HEK293 (cell line): Measurements from ENCODE around the gene ITGA3.

Source experiments
- AEBP2 ChIP-seq: fragments of 450-650 bp; formaldehyde crosslinking; IDR thresholded peaks from 2 replicates; pipeline ENCODE4 v1.5.1; 2016; ENCODE audit warnings: missing biosample characterization, missing genetic modification characterization, borderline replicate concordance
- FEZF1 ChIP-seq: fragments of 450-650 bp; formaldehyde crosslinking; IDR thresholded peaks from 2 replicates; pipeline ENCODE4 v1.5.1; 2016; ENCODE audit warnings: missing biosample characterization, missing genetic modification characterization
- HOXC10 ChIP-seq: sonication (generic); formaldehyde crosslinking; IDR thresholded peaks from 2 replicates; pipeline ENCODE4 v1.8.1; 2023; ENCODE audit warnings: mild to moderate bottlenecking, missing genetic modification reagents
- KLF10 ChIP-seq: fragments of 450-650 bp; IDR thresholded peaks from 2 replicates; pipeline ENCODE4 v1.5.1; 2018; ENCODE audit warnings: missing biosample characterization, mild to moderate bottlenecking, missing genetic modification characterization
- KLF17 ChIP-seq: fragments of 450-650 bp; formaldehyde crosslinking; IDR thresholded peaks from 2 replicates; pipeline ENCODE4 v1.5.1; 2016; ENCODE audit warnings: missing biosample characterization, missing genetic modification characterization
- SP2 ChIP-seq: fragments of 450-650 bp; formaldehyde crosslinking; IDR thresholded peaks from 2 replicates; pipeline ENCODE4 v1.5.1; 2016; ENCODE audit warnings: missing biosample characterization, missing genetic modification characterization
- ZBTB1 ChIP-seq: fragments of 450-650 bp; formaldehyde crosslinking; IDR thresholded peaks from 2 replicates; pipeline ENCODE4 v1.5.1; 2016; ENCODE audit warnings: missing biosample characterization, missing genetic modification characterization
- ZBTB21 ChIP-seq: fragments of 450-650 bp; formaldehyde crosslinking; IDR thresholded peaks from 2 replicates; pipeline ENCODE4 v1.5.1; 2017; ENCODE audit warnings: missing biosample characterization, missing genetic modification characterization
- ZBTB48 ChIP-seq: fragments of 450-650 bp; formaldehyde crosslinking; IDR thresholded peaks from 2 replicates; pipeline ENCODE4 v1.5.1; 2016; ENCODE audit warnings: missing biosample characterization, missing genetic modification characterization
- ZNF157 ChIP-seq: fragments of 450-650 bp; formaldehyde crosslinking; IDR thresholded peaks from 2 replicates; pipeline ENCODE4 v1.5.1; 2016; ENCODE audit warnings: missing biosample characterization, missing genetic modification characterization
- ZNF239 ChIP-seq: fragments of 450-650 bp; formaldehyde crosslinking; IDR thresholded peaks from 2 replicates; pipeline ENCODE4 v1.5.1; 2016; ENCODE audit warnings: missing biosample characterization, missing genetic modification characterization
- ZNF292 ChIP-seq: fragments of 450-650 bp; formaldehyde crosslinking; IDR thresholded peaks from 2 replicates; pipeline ENCODE4 v1.5.1; 2016; ENCODE audit warnings: low read depth, missing biosample characterization, missing genetic modification characterization, borderline replicate concordance
- ZNF37A ChIP-seq: fragments of 450-650 bp; IDR thresholded peaks from 2 replicates; pipeline ENCODE4 v1.5.1; 2018; ENCODE audit warnings: missing biosample characterization, missing genetic modification characterization
- ZNF391 ChIP-seq: fragments of 450-650 bp; formaldehyde crosslinking; IDR thresholded peaks from 2 replicates; pipeline ENCODE4 v1.5.1; 2016; ENCODE audit warnings: low read depth, missing biosample characterization, missing genetic modification characterization, borderline replicate concordance
- ZNF423 ChIP-seq: fragments of 450-650 bp; formaldehyde crosslinking; IDR thresholded peaks from 2 replicates; pipeline ENCODE4 v1.5.1; 2016; ENCODE audit warnings: missing biosample characterization, missing genetic modification characterization
- ZNF548 ChIP-seq: fragments of 450-650 bp; formaldehyde crosslinking; IDR thresholded peaks from 2 replicates; pipeline ENCODE4 v1.5.1; 2016; ENCODE audit warnings: missing biosample characterization, missing genetic modification characterization
- ZNF561 ChIP-seq: fragments of 450-650 bp; IDR thresholded peaks from 2 replicates; pipeline ENCODE4 v1.5.1; 2018; ENCODE audit warnings: missing biosample characterization, missing genetic modification characterization, borderline replicate concordance
- ZNF639 ChIP-seq: fragments of 450-650 bp; formaldehyde crosslinking; IDR thresholded peaks from 2 replicates; pipeline ENCODE4 v1.5.1; 2016; ENCODE audit warnings: missing biosample characterization, missing genetic modification characterization
- ZNF704 ChIP-seq: fragments of 450-650 bp; formaldehyde crosslinking; IDR thresholded peaks from 2 replicates; pipeline ENCODE4 v1.5.1; 2016; ENCODE audit warnings: missing biosample characterization, missing genetic modification characterization
- ZNF707 ChIP-seq: fragments of 450-650 bp; formaldehyde crosslinking; IDR thresholded peaks from 2 replicates; pipeline ENCODE4 v1.5.1; 2016; ENCODE audit warnings: missing biosample characterization, missing genetic modification characterization
- ZNF776 ChIP-seq: fragments of 450-650 bp; formaldehyde crosslinking; IDR thresholded peaks from 2 replicates; pipeline ENCODE4 v1.5.0; 2017; ENCODE audit warnings: missing biosample characterization, missing genetic modification characterization, borderline replicate concordance
- ZSCAN5A ChIP-seq: fragments of 450-650 bp; formaldehyde crosslinking; IDR thresholded peaks from 2 replicates; pipeline ENCODE4 v1.5.1; 2016; ENCODE audit warnings: missing biosample characterization, missing genetic modification characterization
- TF ChIP-seq, protein P1 (sequence below): fragments of 450-650 bp; formaldehyde crosslinking; IDR thresholded peaks from 2 replicates; pipeline ENCODE4 v1.5.1; 2016; ENCODE audit warnings: missing biosample characterization, missing genetic modification characterization
- TF ChIP-seq, protein P2 (sequence below): fragments of 450-650 bp; formaldehyde crosslinking; IDR thresholded peaks from 2 replicates; pipeline ENCODE4 v1.5.1; 2016; ENCODE audit warnings: missing biosample characterization, missing genetic modification characterization
- TF ChIP-seq, protein P3 (sequence below): fragments of 450-650 bp; formaldehyde crosslinking; IDR thresholded peaks from 2 replicates; pipeline ENCODE4 v1.5.1; 2017; ENCODE audit warnings: missing biosample characterization, missing genetic modification characterization

ITGA3 gene

GRCh38 chr17:50094753-50095619 lies 39.1 kb downstream of the ITGA3 start, which contains the start of gene PDK2 (continued):
- no peak for TF ChIP-seq ZNF776 (tag by site-specific recombination)
- 0 out of 2 replicates have a peak, but pooled peaks have one; percentile 60 for TF ChIP-seq ZNF561 (tag by site-specific recombination)
- peak; percentile 78 for TF ChIP-seq ZBTB48 (tag by site-specific recombination)
- no peak; the same call in 1 of the 2 replicates for TF ChIP-seq KLF10 (tag by site-specific recombination)
- no peak for TF ChIP-seq FEZF1 (tag by site-specific recombination)
- no peak for TF ChIP-seq ZNF37A
- TF ChIP-seq ZBTB1 (tag by site-specific recombination), result no peak
- TF ChIP-seq ZNF548 (tag by site-specific recombination), result no peak
- peak; percentile 84; the same call in 1 of the 2 replicates for TF ChIP-seq ZSCAN5A (tag by site-specific recombination)
- TF ChIP-seq ZNF423, result no peak
- peak; percentile 99 for TF ChIP-seq ZNF704 (tag by site-specific recombination)
- no peak for TF ChIP-seq ZBTB21 (tag by site-specific recombination)
- TF ChIP-seq ZNF239 (tag by site-specific recombination), result no peak
- no peak for TF ChIP-seq HOXC10 (CRISPR knock-in tag)
- no peak for TF ChIP-seq ZNF292 (tag by site-specific recombination)
- TF ChIP-seq AEBP2 (tag by site-specific recombination), result no peak
- TF ChIP-seq, protein P1, sequence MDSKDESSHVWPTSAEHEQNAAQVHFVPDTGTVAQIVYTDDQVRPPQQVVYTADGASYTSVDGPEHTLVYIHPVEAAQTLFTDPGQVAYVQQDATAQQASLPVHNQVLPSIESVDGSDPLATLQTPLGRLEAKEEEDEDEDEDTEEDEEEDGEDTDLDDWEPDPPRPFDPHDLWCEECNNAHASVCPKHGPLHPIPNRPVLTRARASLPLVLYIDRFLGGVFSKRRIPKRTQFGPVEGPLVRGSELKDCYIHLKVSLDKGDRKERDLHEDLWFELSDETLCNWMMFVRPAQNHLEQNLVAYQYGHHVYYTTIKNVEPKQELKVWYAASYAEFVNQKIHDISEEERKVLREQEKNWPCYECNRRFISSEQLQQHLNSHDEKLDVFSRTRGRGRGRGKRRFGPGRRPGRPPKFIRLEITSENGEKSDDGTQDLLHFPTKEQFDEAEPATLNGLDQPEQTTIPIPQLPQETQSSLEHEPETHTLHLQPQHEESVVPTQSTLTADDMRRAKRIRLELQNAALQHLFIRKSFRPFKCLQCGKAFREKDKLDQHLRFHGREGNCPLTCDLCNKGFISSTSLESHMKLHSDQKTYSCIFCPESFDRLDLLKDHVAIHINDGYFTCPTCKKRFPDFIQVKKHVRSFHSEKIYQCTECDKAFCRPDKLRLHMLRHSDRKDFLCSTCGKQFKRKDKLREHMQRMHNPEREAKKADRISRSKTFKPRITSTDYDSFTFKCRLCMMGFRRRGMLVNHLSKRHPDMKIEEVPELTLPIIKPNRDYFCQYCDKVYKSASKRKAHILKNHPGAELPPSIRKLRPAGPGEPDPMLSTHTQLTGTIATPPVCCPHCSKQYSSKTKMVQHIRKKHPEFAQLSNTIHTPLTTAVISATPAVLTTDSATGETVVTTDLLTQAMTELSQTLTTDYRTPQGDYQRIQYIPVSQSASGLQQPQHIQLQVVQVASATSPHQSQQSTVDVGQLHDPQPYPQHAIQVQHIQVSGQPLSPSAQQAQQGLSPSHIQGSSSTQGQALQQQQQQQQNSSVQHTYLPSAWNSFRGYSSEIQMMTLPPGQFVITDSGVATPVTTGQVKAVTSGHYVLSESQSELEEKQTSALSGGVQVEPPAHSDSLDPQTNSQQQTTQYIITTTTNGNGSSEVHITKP, result peak; percentile 99
- TF ChIP-seq, protein P2, sequence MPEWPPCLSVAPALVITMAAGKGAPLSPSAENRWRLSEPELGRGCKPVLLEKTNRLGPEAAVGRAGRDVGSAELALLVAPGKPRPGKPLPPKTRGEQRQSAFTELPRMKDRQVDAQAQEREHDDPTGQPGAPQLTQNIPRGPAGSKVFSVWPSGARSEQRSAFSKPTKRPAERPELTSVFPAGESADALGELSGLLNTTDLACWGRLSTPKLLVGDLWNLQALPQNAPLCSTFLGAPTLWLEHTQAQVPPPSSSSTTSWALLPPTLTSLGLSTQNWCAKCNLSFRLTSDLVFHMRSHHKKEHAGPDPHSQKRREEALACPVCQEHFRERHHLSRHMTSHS (tag by site-specific recombination), result no peak
- TF ChIP-seq KLF17 (tag by site-specific recombination), result peak; percentile 70
- peak; percentile 25; the same call in 1 of the 2 replicates for TF ChIP-seq ZNF391 (tag by site-specific recombination)
- TF ChIP-seq SP2 (tag by site-specific recombination), result peak; percentile 100
- no peak for TF ChIP-seq ZNF707
- TF ChIP-seq, protein P3, sequence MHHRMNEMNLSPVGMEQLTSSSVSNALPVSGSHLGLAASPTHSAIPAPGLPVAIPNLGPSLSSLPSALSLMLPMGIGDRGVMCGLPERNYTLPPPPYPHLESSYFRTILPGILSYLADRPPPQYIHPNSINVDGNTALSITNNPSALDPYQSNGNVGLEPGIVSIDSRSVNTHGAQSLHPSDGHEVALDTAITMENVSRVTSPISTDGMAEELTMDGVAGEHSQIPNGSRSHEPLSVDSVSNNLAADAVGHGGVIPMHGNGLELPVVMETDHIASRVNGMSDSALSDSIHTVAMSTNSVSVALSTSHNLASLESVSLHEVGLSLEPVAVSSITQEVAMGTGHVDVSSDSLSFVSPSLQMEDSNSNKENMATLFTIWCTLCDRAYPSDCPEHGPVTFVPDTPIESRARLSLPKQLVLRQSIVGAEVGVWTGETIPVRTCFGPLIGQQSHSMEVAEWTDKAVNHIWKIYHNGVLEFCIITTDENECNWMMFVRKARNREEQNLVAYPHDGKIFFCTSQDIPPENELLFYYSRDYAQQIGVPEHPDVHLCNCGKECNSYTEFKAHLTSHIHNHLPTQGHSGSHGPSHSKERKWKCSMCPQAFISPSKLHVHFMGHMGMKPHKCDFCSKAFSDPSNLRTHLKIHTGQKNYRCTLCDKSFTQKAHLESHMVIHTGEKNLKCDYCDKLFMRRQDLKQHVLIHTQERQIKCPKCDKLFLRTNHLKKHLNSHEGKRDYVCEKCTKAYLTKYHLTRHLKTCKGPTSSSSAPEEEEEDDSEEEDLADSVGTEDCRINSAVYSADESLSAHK, result peak; percentile 18
- no peak for TF ChIP-seq ZNF157
- TF ChIP-seq ZNF639 (tag by site-specific recombination), result peak; percentile 47; the same call in 1 of the 2 replicates
